Spleen (tissue), 11 donors: ENCODE results near the gene APOBEC2. TPM values are rescaled to one million over a fixed set of nuclear protein-coding genes. Genes with fewer than 3 reads are reported as not detected.
"Not testable (repeated sequence)": the region's sequence is repeated elsewhere in the genome, so short reads cannot be mapped to it uniquely, and the experiment has no call there.

Experiments
- DNase-seq: peaks from one replicate; pipeline ENCODE4 v3.0.0-alpha.2; 2020
- H3K27ac ChIP-seq, 8 donors: fragments of 200-600 bp; sonication (generic) in 7 of 8; 1 replicate in 4 of 8; 2 replicates in 4 of 8; pipeline versions ENCODE4 v1.5.0 to v1.8.0; 2016 to 2021; ENCODE audit warnings: inconsistent platforms in 4 of 8, mild to moderate bottlenecking in 4 of 8, moderate library complexity in 1 of 8
- H3K27me3 ChIP-seq, 7 donors: fragments of 200-600 bp; sonication (generic) in 6 of 7; replicated peaks in 1 of 7; 1 replicate in 4 of 7; 2 replicates in 3 of 7; pipeline versions ENCODE4 v1.5.0 to v1.8.0; 2016 to 2021; ENCODE audit warnings: inconsistent platforms in 3 of 7, mild to moderate bottlenecking in 1 of 7
- H3K36me3 ChIP-seq, 6 donors: fragments of 200-600 bp; sonication (generic) in 5 of 6; 1 replicate in 4 of 6; 2 replicates in 2 of 6; pipeline versions ENCODE4 v1.5.0 to v1.8.0; 2016 to 2021; ENCODE audit warnings: inconsistent platforms in 2 of 6
- H3K4me1 ChIP-seq, 6 donors: fragments of 200-600 bp; sonication (generic) in 5 of 6; 1 replicate in 3 of 6; 2 replicates in 3 of 6; pipeline versions ENCODE4 v1.5.0 to v1.8.0; 2016 to 2021; ENCODE audit warnings: inconsistent platforms in 3 of 6
- H3K4me3 ChIP-seq, 8 donors: fragments of 200-600 bp; sonication (generic) in 7 of 8; 1 replicate in 4 of 8; 2 replicates in 4 of 8; pipeline versions ENCODE4 v1.5.0 to v1.8.0; 2016 to 2021; ENCODE audit warnings: inconsistent platforms in 4 of 8, mild to moderate bottlenecking in 4 of 8, moderate library complexity in 2 of 8
- H3K9me3 ChIP-seq, 8 donors: fragments of 200-600 bp; sonication (generic) in 7 of 8; 1 replicate in 4 of 8; 2 replicates in 4 of 8; pipeline versions ENCODE4 v1.5.0 to v1.8.0; 2016 to 2021; ENCODE audit warnings: inconsistent platforms in 4 of 8
- CTCF ChIP-seq, 11 experiments: fragments of 200-600 bp in 7 of 11; fragments of 450-650 bp in 4 of 11; sonication (generic) in 4 of 11; IDR thresholded peaks in 8 of 11; conservative IDR thresholded peaks in 3 of 11; 1 replicate in 7 of 11; 2 replicates in 4 of 11; pipeline versions ENCODE4 v1.4.0 to v1.8.0; 2016 to 2021; ENCODE audit warnings: antibody characterized with exemption in 11 of 11, inconsistent platforms in 4 of 11, mild to moderate bottlenecking in 1 of 11
- POLR2A ChIP-seq, 3 donors: fragments of 450-650 bp; IDR thresholded peaks; one replicate each; pipeline ENCODE4 v1.5.1; 2017; ENCODE audit warnings: antibody characterized with exemption in 3 of 3, mild to moderate bottlenecking in 1 of 3
- POLR2AphosphoS5 ChIP-seq, 3 donors: sonication (generic); formaldehyde crosslinking; IDR thresholded peaks; one replicate each; pipeline ENCODE4 v1.5.1; 2017; ENCODE audit warnings: antibody characterized with exemption in 3 of 3
- WGBS, 5 donors: extraction: QIAGEN DNeasy Blood & Tissue Kit in 3 of 5; methylation state at CpG; one replicate each; pipeline versions ENCODE4 v1.1.5 to v1.1.7; 2013 to 2018; 5-methylcytosine and 5-hydroxymethylcytosine counted together
- intact Hi-C: fragments of 100-400 bp; cut with DNase I; formaldehyde crosslinking; loops from one replicate; pipeline ENCODE4 v1.15.0; 2023; ENCODE audit warnings: low total_unique reads
- polyA plus RNA-seq, 3 donors: library from polyadenylated mRNA; stranded (reverse); fragments of 200-250 nt; gene quantifications; one replicate each; pipeline ENCODE4 v1.2.1, GENCODE V29; 2013
- total RNA-seq, 7 donors: library from RNA; depleted of rRNA in 3 of 7; stranded (reverse); fragments of >200 nt in 3 of 7; fragmentation: NEBNext Ultra II Directional in 4 of 7; extraction: Animal tissue kit (Norgen Biotek cat#: 25700) in 4 of 7; gene quantifications; one replicate each; pipeline versions ENCODE4 v1.1.0 to v1.2.1, GENCODE V29; 2016 to 2021
- donor health status: healthy with polysubstance abuse.
- donor health status: DM: no; HTN: no; CAD: no; lungs with moderate emphysema.
- donor health status: DM: no; HTN: no; CAD: no.
- donor health status: Bipolar disorder and iron deficiency.
- donor health status: healthy.
- donor health status: DM: no; HTN: no; CAD: no.
- donor health status: DM: yes; HTN: yes; CAD: no.

APOBEC2 gene
- total and polyA plus RNA-seq, 10 donors: 0.23 TPM; not detected in 9

- intact Hi-C loops: no loop called here
- TF ChIP-seq POLR2AphosphoS5 (IDR thresholded peaks at IDR 0.05) (no peak), POLR2A (IDR thresholded peaks at IDR 0.05) (no peak), CTCF (IDR thresholded peaks at IDR 0.05 in 8 of 11, conservative IDR thresholded peaks at IDR 0.05 in 3 of 11) (no peak)
- H3K27ac ChIP-seq: no peak overlapping the region
- no peak for DNase-seq
- H3K9me3 ChIP-seq: no peaks in the 10 kb centered on the region
- H3K36me3 ChIP-seq: no peaks in the 10 kb centered on the region
- no peaks in the 10 kb centered on the region for H3K27me3 ChIP-seq
- no peaks in the 10 kb centered on the region for H3K4me1 ChIP-seq
- no peak overlapping the region for H3K4me3 ChIP-seq
- 76 to 96% (median 90%) methylated on average over 2 of the region's 2 CpGs for WGBS, 5 donors
Measured at GRCh38 chr6:41011673-41012072, 41.3 kb upstream of the APOBEC2 start.

GRCh38 chr6:41013466-41014153 lies 39.4 kb upstream of the APOBEC2 start:
- WGBS, 5 donors: 85 to 94% (median 88%) methylated on average over 5 of the region's 5 CpGs
- intact Hi-C loops: no loop called here
- Histone ChIP-seq H3K27ac (no peak overlapping the region), H3K27me3 (no peaks in the 10 kb centered on the region), H3K4me3 (no peak overlapping the region), H3K4me1 (no peaks in the 10 kb centered on the region), H3K9me3 (peaks cover 0 to 4% (median 0%) of the 10 kb centered on the region in 8 donors), H3K36me3 (no peaks in the 10 kb centered on the region)
- no peak for DNase-seq
- TF ChIP-seq CTCF (IDR thresholded peaks at IDR 0.05 in 8 of 11, conservative IDR thresholded peaks at IDR 0.05 in 3 of 11) (no peak), POLR2A (IDR thresholded peaks at IDR 0.05) (no peak), POLR2AphosphoS5 (IDR thresholded peaks at IDR 0.05) (no peak)

DNA sequence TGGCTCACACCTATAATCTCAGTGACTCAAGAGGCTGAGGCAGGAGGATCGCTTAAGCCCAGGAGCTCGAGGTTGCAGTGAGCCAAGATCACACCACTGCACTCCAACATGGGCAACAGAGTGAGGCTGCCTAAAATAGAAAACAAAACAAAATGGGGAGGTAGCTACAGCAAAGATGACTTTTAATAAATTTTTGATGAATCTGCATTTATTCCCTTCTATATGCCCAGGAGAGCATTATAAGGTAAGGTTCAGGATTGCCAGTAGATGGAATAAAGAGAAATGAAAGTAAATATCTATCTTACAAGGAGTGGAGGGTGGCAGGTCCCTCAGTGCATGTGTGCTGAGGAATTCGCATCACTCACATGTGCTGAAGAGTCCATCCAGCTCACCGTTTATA lies 38.2 kb upstream of the APOBEC2 start:
- Histone ChIP-seq H3K4me1 (no peaks in the 10 kb centered on the region), H3K36me3 (no peaks in the 10 kb centered on the region), H3K9me3 (peaks cover 0 to 4% (median 0%) of the 10 kb centered on the region in 8 donors), H3K27ac (no peak overlapping the region), H3K4me3 (no peak overlapping the region), H3K27me3 (no peaks in the 10 kb centered on the region)
- intact Hi-C loops: no loop called here
- WGBS, 5 donors: 87 to 96% (median 94%) methylated on average over 4 of the region's 4 CpGs
- TF ChIP-seq POLR2AphosphoS5 (IDR thresholded peaks at IDR 0.05) (no peak), POLR2A (IDR thresholded peaks at IDR 0.05) (no peak)
- DNase-seq: no peak

DNA sequence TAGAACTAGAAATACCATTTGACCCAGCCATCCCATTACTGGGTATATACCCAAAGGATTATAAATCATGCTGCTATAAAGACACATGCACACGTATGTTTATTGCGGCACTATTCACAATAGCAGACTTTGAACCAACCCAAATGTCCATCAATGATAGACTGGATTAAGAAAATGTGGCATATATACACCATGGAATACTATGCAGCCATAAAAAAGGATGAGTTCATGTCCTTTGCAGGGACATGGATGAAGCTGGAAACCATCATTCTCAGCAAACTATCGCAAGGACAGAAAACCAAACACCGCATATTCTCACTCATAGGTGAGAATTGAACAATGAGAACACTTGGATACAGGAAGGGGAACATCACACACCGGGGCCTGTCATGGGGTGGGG lies 37.1 kb upstream of the APOBEC2 start:
- WGBS, 5 donors: 93 to 97% (median 95%) methylated on average over 4 to 5 of the region's 5 CpGs
- DNase-seq, H3K36me3 ChIP-seq, H3K4me1 ChIP-seq, H3K27ac ChIP-seq, H3K4me3 ChIP-seq, H3K9me3 ChIP-seq, H3K27me3 ChIP-seq, intact Hi-C loops: not testable (repeated sequence)

- H3K9me3 ChIP-seq: peaks cover 0 to 4% (median 0%) of the 10 kb centered on the region in 8 donors
- no peaks in the 10 kb centered on the region for H3K36me3 ChIP-seq
- WGBS, 5 donors: 90 to 100% (median 97%) methylated on average over 1 of the region's 1 CpG; no CpG with 5 or more reads in 1 of the 5 donors
- H3K27ac ChIP-seq: no peak overlapping the region
- no peaks in the 10 kb centered on the region for H3K27me3 ChIP-seq
- TF ChIP-seq POLR2A (IDR thresholded peaks at IDR 0.05): no peak
- no peak for TF ChIP-seq CTCF (IDR thresholded peaks at IDR 0.05 in 8 of 11, conservative IDR thresholded peaks at IDR 0.05 in 3 of 11)
- no peak for TF ChIP-seq POLR2AphosphoS5 (IDR thresholded peaks at IDR 0.05)
- H3K4me1 ChIP-seq: no peaks in the 10 kb centered on the region
- intact Hi-C loops: no loop called here
- H3K4me3 ChIP-seq: no peak overlapping the region
- DNase-seq: no peak
Measured at GRCh38 chr6:41017663-41018062, 35.3 kb upstream of the APOBEC2 start.
